HepG2 (cell line): ENCODE measurements around the gene SLC39A1. TPM values are rescaled to one million over a fixed set of nuclear protein-coding genes. Genes with fewer than 3 reads are reported as not detected.
A peak's percentile ranks its signal among the peaks of the same experiment; 100 is the strongest.

ENCODE experiments used
- ATF7-NPFF ChIP-seq: sonication (generic); formaldehyde crosslinking; IDR thresholded peaks from 2 replicates; pipeline ENCODE4 v1.8.1; 2023; ENCODE audit warnings: mild to moderate bottlenecking, low read depth, missing genetic modification reagents, moderate library complexity
- KDM2A ChIP-seq: sonication (generic); formaldehyde crosslinking; IDR thresholded peaks from 2 replicates; pipeline ENCODE4 v1.4.0; 2020; ENCODE audit warnings: low read depth, missing genetic modification reagents, borderline replicate concordance
- KLF15 ChIP-seq: sonication (generic); formaldehyde crosslinking; IDR thresholded peaks from 2 replicates; pipeline ENCODE4 v1.8.1; 2023; ENCODE audit warnings: borderline replicate concordance, mild to moderate bottlenecking, inconsistent platforms, missing genetic modification reagents, mixed read lengths
- MXD4 ChIP-seq: IDR thresholded peaks from 2 replicates; pipeline ENCODE4 v1.6.1; 2016; ENCODE audit warnings: mild to moderate bottlenecking, missing biosample characterization, missing genetic modification reagents
- PHF20 ChIP-seq: sonication (generic); formaldehyde crosslinking; IDR thresholded peaks from 2 replicates; pipeline ENCODE4 v1.5.0; 2020; ENCODE audit warnings: mild to moderate bottlenecking, missing genetic modification reagents
- PTBP1 ChIP-seq: fragments of 200-400 bp; formaldehyde crosslinking; IDR thresholded peaks from 2 replicates; pipeline ENCODE4 v1.6.1; 2018; ENCODE audit warnings: low read length, low read depth; ENCODE audit not compliant: poor library complexity, severe bottlenecking
- ZBTB20 ChIP-seq: sonication (generic); formaldehyde crosslinking; IDR thresholded peaks from 2 replicates; pipeline ENCODE4 v1.8.1; 2023; ENCODE audit warnings: missing genetic modification reagents, low read depth, mild to moderate bottlenecking, borderline replicate concordance
- ZFX ChIP-seq: sonication (generic); formaldehyde crosslinking; IDR thresholded peaks from 2 replicates; pipeline ENCODE4 v1.4.0; 2020; ENCODE audit warnings: mild to moderate bottlenecking, low read depth, missing genetic modification reagents, moderate library complexity
- ZNF12 ChIP-seq: sonication (generic); formaldehyde crosslinking; IDR thresholded peaks from 2 replicates; pipeline ENCODE4 v1.5.0; 2020; ENCODE audit warnings: missing genetic modification reagents
- ZNF44 ChIP-seq: sonication (generic); formaldehyde crosslinking; IDR thresholded peaks from 2 replicates; pipeline ENCODE4 v1.5.1; 2020; ENCODE audit warnings: mild to moderate bottlenecking, missing genetic modification reagents
- ZNF510 ChIP-seq: sonication (generic); formaldehyde crosslinking; IDR thresholded peaks from 2 replicates; pipeline ENCODE4 v1.4.0; 2020; ENCODE audit warnings: low read depth, mild to moderate bottlenecking, missing genetic modification reagents
- ZNF570 ChIP-seq: sonication (generic); formaldehyde crosslinking; IDR thresholded peaks from 2 replicates; pipeline ENCODE4 v1.4.0; 2020; ENCODE audit warnings: mild to moderate bottlenecking, missing genetic modification reagents, borderline replicate concordance
- polyA plus RNA-seq, 8 experiments: library from polyadenylated mRNA; depleted of rRNA in 3 of 8; stranded (reverse) in 7 of 8; unstranded in 1 of 8; fragments of >200 nt; fragmentation: Illumina TruSeq in 4 of 8; extraction: Trizol in 4 of 8; gene quantifications; 2 replicates each; pipeline versions ENCODE4 v1.2.1 to v1.2.3, GENCODE V29; 2011 to 2016; ENCODE audit warnings: low read depth in 4 of 8, missing spikeins in 1 of 8, mixed read lengths in 1 of 8; ENCODE audit not compliant: insufficient read depth in 1 of 8
- total RNA-seq, 5 experiments: library from RNA; depleted of rRNA; stranded (reverse); fragments of >200 nt; fragmentation: Illumina TruSeq; extraction: Trizol; gene quantifications; 2 replicates each; pipeline ENCODE4 v1.2.3, GENCODE V29; 2016; ENCODE audit warnings: low read depth in 1 of 5
- TF ChIP-seq, protein P1 (sequence below): sonication (generic); formaldehyde crosslinking; IDR thresholded peaks from 2 replicates; pipeline ENCODE4 v1.8.0; 2022; ENCODE audit warnings: missing genetic modification reagents, mild to moderate bottlenecking, inconsistent platforms, borderline replicate concordance
- TF ChIP-seq, protein P2 (sequence below): sonication (generic); formaldehyde crosslinking; IDR thresholded peaks from 2 replicates; pipeline ENCODE4 v1.8.1; 2023; ENCODE audit warnings: missing genetic modification reagents, mild to moderate bottlenecking, borderline replicate concordance
- TF ChIP-seq, protein P3 (sequence below): sonication (generic); formaldehyde crosslinking; IDR thresholded peaks from 2 replicates; pipeline ENCODE4 v1.5.0; 2020; ENCODE audit warnings: mild to moderate bottlenecking, missing genetic modification reagents, moderate library complexity
- TF ChIP-seq, protein P4 (sequence below): fragments of 450-650 bp; IDR thresholded peaks from 2 replicates; pipeline ENCODE4 v1.6.1; 2017; ENCODE audit warnings: mild to moderate bottlenecking
- TF ChIP-seq, protein P5 (sequence below): sonication (generic); formaldehyde crosslinking; IDR thresholded peaks from 2 replicates; pipeline ENCODE4 v1.4.0; 2020; ENCODE audit warnings: missing genetic modification reagents
- TF ChIP-seq, protein P6 (sequence below): sonication (generic); formaldehyde crosslinking; IDR thresholded peaks from 2 replicates; pipeline ENCODE4 v1.5.0; 2020; ENCODE audit warnings: missing genetic modification reagents

Gene SLC39A1
- total and polyA plus RNA-seq, 2 of the 13 experiments (the other 11 are each of a cell fraction or from before 2014, with no cell fraction given): 71.2 to 78.4 TPM

DNA sequence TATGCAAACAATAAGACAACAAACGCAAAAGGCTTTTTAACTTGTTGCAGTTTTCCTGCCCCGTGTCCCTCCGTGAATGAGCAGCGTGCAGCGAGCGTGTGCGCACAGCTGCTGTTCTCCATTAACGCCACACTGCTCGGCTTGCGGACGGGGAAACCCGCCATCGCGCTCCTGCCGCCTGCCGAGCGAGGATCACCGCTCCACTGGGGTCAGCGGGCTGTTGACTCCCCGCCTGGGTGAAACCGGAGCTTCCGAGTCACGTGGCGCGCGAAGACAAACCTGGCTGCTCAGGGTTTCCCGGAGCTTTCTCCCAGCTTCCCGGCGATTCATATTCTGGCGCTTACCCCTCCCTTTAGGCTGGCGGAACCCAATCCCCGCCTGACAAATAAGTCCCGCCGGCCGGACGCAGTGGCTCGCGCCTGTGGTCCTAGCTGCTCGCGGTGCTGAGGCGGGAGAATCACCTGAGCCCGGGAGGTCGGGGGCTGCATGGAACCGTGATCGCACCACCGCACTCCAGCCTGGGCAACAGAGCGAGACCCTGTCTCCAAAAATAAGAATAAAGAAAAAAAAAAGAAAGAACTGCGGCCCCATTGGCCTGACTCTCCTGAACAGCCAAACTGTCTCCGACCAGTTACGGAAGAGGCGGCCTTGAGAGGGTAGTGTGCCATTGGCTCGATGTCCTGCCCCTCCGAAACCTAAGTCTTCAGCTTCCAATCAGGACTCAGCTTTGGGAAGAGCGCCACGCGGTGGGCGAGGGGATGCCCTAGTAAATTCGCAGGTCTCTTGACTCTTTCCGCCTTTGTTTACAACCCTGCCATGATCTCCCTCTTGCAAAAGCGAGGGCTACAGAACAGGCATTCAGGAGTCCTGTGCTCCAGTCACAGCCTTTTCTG is 4.0 kb upstream of the SLC39A1 start, which contains the start of gene CREB3L4 (continued):
- TF ChIP-seq, protein P1, sequence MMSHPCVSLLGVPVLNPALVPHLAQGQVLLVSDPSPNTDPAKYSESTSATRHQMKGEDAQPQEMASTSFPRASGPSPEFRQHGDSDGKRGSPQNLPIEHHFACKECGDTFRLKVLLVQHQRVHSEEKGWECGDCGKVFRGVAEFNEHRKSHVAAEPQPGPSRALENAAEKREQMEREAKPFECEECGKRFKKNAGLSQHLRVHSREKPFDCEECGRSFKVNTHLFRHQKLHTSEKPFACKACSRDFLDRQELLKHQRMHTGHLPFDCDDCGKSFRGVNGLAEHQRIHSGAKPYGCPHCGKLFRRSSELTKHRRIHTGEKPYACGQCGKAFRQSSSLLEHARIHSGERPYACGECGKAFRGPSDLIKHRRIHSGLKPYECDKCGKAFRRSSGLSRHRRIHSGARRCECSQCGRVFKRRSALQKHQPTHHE: peak; percentile 47; the same call in 1 of the 2 replicates
- no peak for TF ChIP-seq ZNF12 (CRISPR knock-in tag)
- TF ChIP-seq ZFX (CRISPR knock-in tag): peak; percentile 79
- TF ChIP-seq, protein P2, sequence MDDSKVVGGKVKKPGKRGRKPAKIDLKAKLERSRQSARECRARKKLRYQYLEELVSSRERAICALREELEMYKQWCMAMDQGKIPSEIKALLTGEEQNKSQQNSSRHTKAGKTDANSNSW: peak; percentile 28; the same call in 1 of the 2 replicates
- peak; percentile 72 for TF ChIP-seq ATF7-NPFF
- TF ChIP-seq ZNF510 (CRISPR knock-in tag): peak; percentile 89
- TF ChIP-seq, protein P3, sequence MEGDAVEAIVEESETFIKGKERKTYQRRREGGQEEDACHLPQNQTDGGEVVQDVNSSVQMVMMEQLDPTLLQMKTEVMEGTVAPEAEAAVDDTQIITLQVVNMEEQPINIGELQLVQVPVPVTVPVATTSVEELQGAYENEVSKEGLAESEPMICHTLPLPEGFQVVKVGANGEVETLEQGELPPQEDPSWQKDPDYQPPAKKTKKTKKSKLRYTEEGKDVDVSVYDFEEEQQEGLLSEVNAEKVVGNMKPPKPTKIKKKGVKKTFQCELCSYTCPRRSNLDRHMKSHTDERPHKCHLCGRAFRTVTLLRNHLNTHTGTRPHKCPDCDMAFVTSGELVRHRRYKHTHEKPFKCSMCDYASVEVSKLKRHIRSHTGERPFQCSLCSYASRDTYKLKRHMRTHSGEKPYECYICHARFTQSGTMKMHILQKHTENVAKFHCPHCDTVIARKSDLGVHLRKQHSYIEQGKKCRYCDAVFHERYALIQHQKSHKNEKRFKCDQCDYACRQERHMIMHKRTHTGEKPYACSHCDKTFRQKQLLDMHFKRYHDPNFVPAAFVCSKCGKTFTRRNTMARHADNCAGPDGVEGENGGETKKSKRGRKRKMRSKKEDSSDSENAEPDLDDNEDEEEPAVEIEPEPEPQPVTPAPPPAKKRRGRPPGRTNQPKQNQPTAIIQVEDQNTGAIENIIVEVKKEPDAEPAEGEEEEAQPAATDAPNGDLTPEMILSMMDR: peak; percentile 81
- TF ChIP-seq KDM2A (CRISPR knock-in tag): peak; percentile 85
- TF ChIP-seq, protein P4, sequence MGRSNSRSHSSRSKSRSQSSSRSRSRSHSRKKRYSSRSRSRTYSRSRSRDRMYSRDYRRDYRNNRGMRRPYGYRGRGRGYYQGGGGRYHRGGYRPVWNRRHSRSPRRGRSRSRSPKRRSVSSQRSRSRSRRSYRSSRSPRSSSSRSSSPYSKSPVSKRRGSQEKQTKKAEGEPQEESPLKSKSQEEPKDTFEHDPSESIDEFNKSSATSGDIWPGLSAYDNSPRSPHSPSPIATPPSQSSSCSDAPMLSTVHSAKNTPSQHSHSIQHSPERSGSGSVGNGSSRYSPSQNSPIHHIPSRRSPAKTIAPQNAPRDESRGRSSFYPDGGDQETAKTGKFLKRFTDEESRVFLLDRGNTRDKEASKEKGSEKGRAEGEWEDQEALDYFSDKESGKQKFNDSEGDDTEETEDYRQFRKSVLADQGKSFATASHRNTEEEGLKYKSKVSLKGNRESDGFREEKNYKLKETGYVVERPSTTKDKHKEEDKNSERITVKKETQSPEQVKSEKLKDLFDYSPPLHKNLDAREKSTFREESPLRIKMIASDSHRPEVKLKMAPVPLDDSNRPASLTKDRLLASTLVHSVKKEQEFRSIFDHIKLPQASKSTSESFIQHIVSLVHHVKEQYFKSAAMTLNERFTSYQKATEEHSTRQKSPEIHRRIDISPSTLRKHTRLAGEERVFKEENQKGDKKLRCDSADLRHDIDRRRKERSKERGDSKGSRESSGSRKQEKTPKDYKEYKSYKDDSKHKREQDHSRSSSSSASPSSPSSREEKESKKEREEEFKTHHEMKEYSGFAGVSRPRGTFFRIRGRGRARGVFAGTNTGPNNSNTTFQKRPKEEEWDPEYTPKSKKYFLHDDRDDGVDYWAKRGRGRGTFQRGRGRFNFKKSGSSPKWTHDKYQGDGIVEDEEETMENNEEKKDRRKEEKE: no peak
- TF ChIP-seq, protein P5, sequence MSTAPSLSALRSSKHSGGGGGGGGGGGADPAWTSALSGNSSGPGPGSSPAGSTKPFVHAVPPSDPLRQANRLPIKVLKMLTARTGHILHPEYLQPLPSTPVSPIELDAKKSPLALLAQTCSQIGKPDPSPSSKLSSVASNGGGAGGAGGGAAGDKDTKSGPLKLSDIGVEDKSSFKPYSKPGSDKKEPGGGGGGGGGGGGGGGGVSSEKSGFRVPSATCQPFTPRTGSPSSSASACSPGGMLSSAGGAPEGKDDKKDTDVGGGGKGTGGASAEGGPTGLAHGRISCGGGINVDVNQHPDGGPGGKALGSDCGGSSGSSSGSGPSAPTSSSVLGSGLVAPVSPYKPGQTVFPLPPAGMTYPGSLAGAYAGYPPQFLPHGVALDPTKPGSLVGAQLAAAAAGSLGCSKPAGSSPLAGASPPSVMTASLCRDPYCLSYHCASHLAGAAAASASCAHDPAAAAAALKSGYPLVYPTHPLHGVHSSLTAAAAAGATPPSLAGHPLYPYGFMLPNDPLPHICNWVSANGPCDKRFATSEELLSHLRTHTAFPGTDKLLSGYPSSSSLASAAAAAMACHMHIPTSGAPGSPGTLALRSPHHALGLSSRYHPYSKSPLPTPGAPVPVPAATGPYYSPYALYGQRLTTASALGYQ (CRISPR knock-in tag): peak; percentile 74; the same call in 1 of the 2 replicates
- TF ChIP-seq, protein P6, sequence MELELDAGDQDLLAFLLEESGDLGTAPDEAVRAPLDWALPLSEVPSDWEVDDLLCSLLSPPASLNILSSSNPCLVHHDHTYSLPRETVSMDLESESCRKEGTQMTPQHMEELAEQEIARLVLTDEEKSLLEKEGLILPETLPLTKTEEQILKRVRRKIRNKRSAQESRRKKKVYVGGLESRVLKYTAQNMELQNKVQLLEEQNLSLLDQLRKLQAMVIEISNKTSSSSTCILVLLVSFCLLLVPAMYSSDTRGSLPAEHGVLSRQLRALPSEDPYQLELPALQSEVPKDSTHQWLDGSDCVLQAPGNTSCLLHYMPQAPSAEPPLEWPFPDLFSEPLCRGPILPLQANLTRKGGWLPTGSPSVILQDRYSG (CRISPR knock-in tag): 0 out of 2 replicates have a peak, but pooled peaks have one; percentile 84
- TF ChIP-seq PHF20 (CRISPR knock-in tag): peak; percentile 81
- no peak for TF ChIP-seq ZNF44 (CRISPR knock-in tag)
- TF ChIP-seq ZNF570 (CRISPR knock-in tag): no peak
- TF ChIP-seq PTBP1: no peak
- TF ChIP-seq ZBTB20 (CRISPR knock-in tag): peak; percentile 89; the same call in 1 of the 2 replicates
- TF ChIP-seq KLF15: no peak
- peak; percentile 81 for TF ChIP-seq MXD4
